GM23338 (cell line): ENCODE measurements around the gene SCN2B. TPM values are rescaled to one million over a fixed set of nuclear protein-coding genes. Genes with fewer than 3 reads are reported as not detected.

Source experiments
- ATAC-seq: fragments of 200-7000 bp; cut with Tn5 transposase; 3 replicates; pipeline ENCODE4 v1.9.1; 2020
- DNase-seq: peaks from one replicate; pipeline ENCODE4 v3.0.0-alpha.2; 2015; ENCODE audit warnings: low spot score
- H2AFZ ChIP-seq: fragments of 200-600 bp; sonication (generic); 2 replicates; pipeline ENCODE4 v1.8.0; 2016; ENCODE audit warnings: antibody characterized with exemption, mild to moderate bottlenecking, moderate library complexity
- H3F3A ChIP-seq: fragments of 200-600 bp; sonication (generic); replicated peaks from 2 replicates; pipeline ENCODE4 v1.8.0; 2017; ENCODE audit warnings: antibody characterized with exemption, mixed run types, low read depth
- H3K27ac ChIP-seq: fragments of 200-600 bp; sonication (generic); 2 replicates; pipeline ENCODE4 v1.6.1; 2016; ENCODE audit warnings: low read depth
- H3K27me3 ChIP-seq: fragments of 200-600 bp; sonication (generic); 2 replicates; pipeline ENCODE4 v1.8.0; 2016; ENCODE audit warnings: mild to moderate bottlenecking, mixed run types, moderate library complexity; ENCODE audit not compliant: insufficient read depth
- H3K36me3 ChIP-seq: fragments of 200-600 bp; sonication (generic); 2 replicates; pipeline ENCODE4 v1.8.0; 2016; ENCODE audit warnings: mild to moderate bottlenecking; ENCODE audit not compliant: insufficient read depth
- H3K4me1 ChIP-seq: fragments of 200-600 bp; sonication (generic); 2 replicates; pipeline ENCODE4 v1.8.0; 2016; ENCODE audit warnings: mild to moderate bottlenecking, moderate library complexity; ENCODE audit not compliant: insufficient read depth
- H3K4me2 ChIP-seq: fragments of 200-600 bp; sonication (generic); 2 replicates; pipeline ENCODE4 v1.7.1; 2017; ENCODE audit warnings: mixed run types
- H3K4me3 ChIP-seq: fragments of 200-600 bp; sonication (generic); 2 replicates; pipeline ENCODE4 v1.6.1; 2016; ENCODE audit warnings: mixed run types
- H3K79me2 ChIP-seq: fragments of 200-600 bp; sonication (generic); replicated peaks from 2 replicates; pipeline ENCODE4 v1.8.0; 2017; ENCODE audit warnings: mild to moderate bottlenecking; ENCODE audit not compliant: insufficient read depth
- H3K9me2 ChIP-seq: fragments of 200-600 bp; sonication (generic); 2 replicates; pipeline ENCODE4 v1.8.0; 2017; ENCODE audit not compliant: insufficient read depth
- H4K20me1 ChIP-seq: fragments of 200-600 bp; sonication (generic); replicated peaks from 2 replicates; pipeline ENCODE4 v1.8.0; 2017; ENCODE audit warnings: mild to moderate bottlenecking; ENCODE audit not compliant: insufficient read depth
- H3K27ac Mint-ChIP-seq: 2 replicates; pipeline ENCODE4 v1.8.0; 2020; ENCODE audit warnings: inconsistent platforms, mild to moderate bottlenecking, moderate library complexity, mixed read lengths
- H3K27me3 Mint-ChIP-seq: 3 replicates; pipeline ENCODE4 v1.8.0; 2022; ENCODE audit warnings: low read depth, mild to moderate bottlenecking, moderate library complexity, mixed read lengths, inconsistent platforms; ENCODE audit not compliant: insufficient read depth, poor library complexity
- H3K36me3 Mint-ChIP-seq: 3 replicates; pipeline ENCODE4 v1.8.0; 2021; ENCODE audit warnings: low read depth, mild to moderate bottlenecking, inconsistent platforms, moderate library complexity, mixed read lengths
- H3K4me1 Mint-ChIP-seq: 3 replicates; pipeline ENCODE4 v1.8.0; 2020; ENCODE audit warnings: mild to moderate bottlenecking, inconsistent platforms, mixed read lengths
- H3K4me3 Mint-ChIP-seq: 3 replicates; pipeline ENCODE4 v1.8.0; 2021; ENCODE audit warnings: moderate library complexity, mild to moderate bottlenecking, inconsistent platforms, mixed read lengths
- H3K9me3 Mint-ChIP-seq: 3 replicates; pipeline ENCODE4 v1.8.0; 2020; ENCODE audit warnings: moderate library complexity, mild to moderate bottlenecking, inconsistent platforms, mixed read lengths
- CREB1 ChIP-seq: fragments of 250-450 bp; sonication (Bioruptor Pico); IDR thresholded peaks from 2 replicates; pipeline ENCODE4 v1.5.0; 2020; ENCODE audit warnings: low read depth, mild to moderate bottlenecking, moderate library complexity
- EZH2 ChIP-seq: fragments of 200-600 bp; sonication (generic); IDR thresholded peaks from one replicate; pipeline ENCODE4 v1.8.0; 2017; ENCODE audit warnings: antibody characterized with exemption, mild to moderate bottlenecking, low read depth; ENCODE audit not compliant: unreplicated experiment
- EZH2phosphoT487 ChIP-seq: fragments of 200-600 bp; sonication (generic); IDR thresholded peaks from one replicate; pipeline ENCODE4 v1.8.1; 2018; ENCODE audit warnings: antibody characterized with exemption; ENCODE audit not compliant: unreplicated experiment
- JUNB ChIP-seq: IDR thresholded peaks from one replicate; pipeline ENCODE4 v1.6.1; 2016; ENCODE audit warnings: antibody characterized with exemption; ENCODE audit not compliant: unreplicated experiment
- NANOG ChIP-seq: IDR thresholded peaks from 2 replicates; pipeline ENCODE4 v1.6.1; 2016; ENCODE audit warnings: antibody characterized with exemption, borderline replicate concordance
- POLR2AphosphoS5 ChIP-seq: IDR thresholded peaks from 2 replicates; pipeline ENCODE4 v1.6.1; 2016; ENCODE audit warnings: antibody characterized with exemption, low read depth
- STAT1 ChIP-seq: IDR thresholded peaks from one replicate; pipeline ENCODE4 v1.6.1; 2016; ENCODE audit warnings: antibody characterized with exemption; ENCODE audit not compliant: unreplicated experiment
- ZNF114 ChIP-seq: fragments of 250-450 bp; sonication (Bioruptor Pico); IDR thresholded peaks from 2 replicates; pipeline ENCODE4 v1.5.0; 2020; ENCODE audit warnings: mild to moderate bottlenecking, moderate library complexity
- polyA plus RNA-seq: library from polyadenylated mRNA; unstranded; fragments of >200 nt; fragmentation: Nextera tagmentation; extraction: Ambion mirVana; gene quantifications from 2 replicates; pipeline ENCODE4 v1.2.1, GENCODE V29; 2016
- total RNA-seq: library from RNA; depleted of rRNA; stranded (reverse); fragments of >200 nt; shearing (Covaris generic); gene quantifications from 2 replicates; pipeline ENCODE4 v1.2.3, GENCODE V29; 2014
- TF ChIP-seq, protein P1 (sequence below), 2 experiments: fragments of 200-600 bp in 1 of 2; sonication (generic) in 1 of 2; conservative IDR thresholded peaks; 2 replicates each; pipeline versions ENCODE4 v1.5.1 to v1.6.1; 2016 to 2017; ENCODE audit warnings: antibody characterized with exemption in 2 of 2, low read depth in 2 of 2, mild to moderate bottlenecking in 2 of 2, moderate library complexity in 1 of 2
- TF ChIP-seq, protein P2 (sequence below): IDR thresholded peaks from one replicate; pipeline ENCODE4 v1.6.1; 2018; ENCODE audit warnings: antibody characterized with exemption; ENCODE audit not compliant: unreplicated experiment
- TF ChIP-seq, protein P3 (sequence below): IDR thresholded peaks from 2 replicates; pipeline ENCODE4 v1.6.1; 2016; ENCODE audit warnings: antibody characterized with exemption
- TF ChIP-seq, protein P4 (sequence below): fragments of 250-450 bp; sonication (Bioruptor Pico); IDR thresholded peaks from 2 replicates; pipeline ENCODE4 v1.5.0; 2020; ENCODE audit warnings: mild to moderate bottlenecking, moderate library complexity

The SCN2B gene
- total and polyA plus RNA-seq, 2 experiments from 2014 or later: 0.03 TPM; not detected in 1

DNA sequence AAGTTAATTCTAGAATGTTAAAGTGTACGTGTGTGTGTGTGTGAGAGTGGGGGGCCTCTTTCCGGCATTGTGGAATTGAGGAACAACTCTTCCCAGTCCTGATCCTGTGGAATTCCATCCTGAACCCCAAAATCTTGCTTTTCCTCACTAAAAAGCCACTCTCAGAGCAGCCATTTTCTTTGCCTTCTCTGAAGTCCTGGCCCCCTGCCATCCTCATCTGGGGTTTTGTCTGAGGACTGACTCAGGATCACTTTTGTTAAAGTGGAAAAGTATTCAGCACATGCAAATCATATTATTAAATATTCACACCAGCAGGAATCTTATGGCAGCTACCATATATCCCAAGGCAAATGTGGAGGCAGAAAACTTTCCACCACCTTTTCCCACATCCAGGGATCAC lies 27.6 kb downstream of the SCN2B start:
- 0 out of 2 replicates have a peak, but pooled peaks cover 3% of the 10 kb centered on the region for H4K20me1 ChIP-seq
- Mint-ChIP-seq H3K27me3 (peaks cover 54% of the 10 kb centered on the region), H3K4me3 (no peak overlapping the region), H3K27ac (no peak overlapping the region), H3K4me1 (peaks cover 43% of the 10 kb centered on the region), H3K9me3 (no peaks in the 10 kb centered on the region), H3K36me3 (no peaks in the 10 kb centered on the region)
- no peaks in the 10 kb centered on the region for H3K36me3 ChIP-seq
- H3K27me3 ChIP-seq: peaks cover 88% of the 10 kb centered on the region
- no peaks in the 10 kb centered on the region for H3F3A ChIP-seq
- no peak overlapping the region for H3K4me3 ChIP-seq
- H3K4me1 ChIP-seq: peaks cover 38% of the 10 kb centered on the region
- no peaks in the 10 kb centered on the region for H3K9me2 ChIP-seq
- DNase-seq: no peak
- H3K27ac ChIP-seq: no peak overlapping the region
- no peak for ATAC-seq
- TF ChIP-seq, protein P1, sequence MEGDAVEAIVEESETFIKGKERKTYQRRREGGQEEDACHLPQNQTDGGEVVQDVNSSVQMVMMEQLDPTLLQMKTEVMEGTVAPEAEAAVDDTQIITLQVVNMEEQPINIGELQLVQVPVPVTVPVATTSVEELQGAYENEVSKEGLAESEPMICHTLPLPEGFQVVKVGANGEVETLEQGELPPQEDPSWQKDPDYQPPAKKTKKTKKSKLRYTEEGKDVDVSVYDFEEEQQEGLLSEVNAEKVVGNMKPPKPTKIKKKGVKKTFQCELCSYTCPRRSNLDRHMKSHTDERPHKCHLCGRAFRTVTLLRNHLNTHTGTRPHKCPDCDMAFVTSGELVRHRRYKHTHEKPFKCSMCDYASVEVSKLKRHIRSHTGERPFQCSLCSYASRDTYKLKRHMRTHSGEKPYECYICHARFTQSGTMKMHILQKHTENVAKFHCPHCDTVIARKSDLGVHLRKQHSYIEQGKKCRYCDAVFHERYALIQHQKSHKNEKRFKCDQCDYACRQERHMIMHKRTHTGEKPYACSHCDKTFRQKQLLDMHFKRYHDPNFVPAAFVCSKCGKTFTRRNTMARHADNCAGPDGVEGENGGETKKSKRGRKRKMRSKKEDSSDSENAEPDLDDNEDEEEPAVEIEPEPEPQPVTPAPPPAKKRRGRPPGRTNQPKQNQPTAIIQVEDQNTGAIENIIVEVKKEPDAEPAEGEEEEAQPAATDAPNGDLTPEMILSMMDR (conservative IDR thresholded peaks at IDR 0.05; ENCODE audit: low read depth in 2 of 2): no peak
- TF ChIP-seq POLR2AphosphoS5 (no peak), ZNF114 (no peak), EZH2 (no peak), NANOG (no peak), STAT1 (no peak), EZH2phosphoT487 (no peak), JUNB (no peak), CREB1 (no peak)
- TF ChIP-seq, protein P2, sequence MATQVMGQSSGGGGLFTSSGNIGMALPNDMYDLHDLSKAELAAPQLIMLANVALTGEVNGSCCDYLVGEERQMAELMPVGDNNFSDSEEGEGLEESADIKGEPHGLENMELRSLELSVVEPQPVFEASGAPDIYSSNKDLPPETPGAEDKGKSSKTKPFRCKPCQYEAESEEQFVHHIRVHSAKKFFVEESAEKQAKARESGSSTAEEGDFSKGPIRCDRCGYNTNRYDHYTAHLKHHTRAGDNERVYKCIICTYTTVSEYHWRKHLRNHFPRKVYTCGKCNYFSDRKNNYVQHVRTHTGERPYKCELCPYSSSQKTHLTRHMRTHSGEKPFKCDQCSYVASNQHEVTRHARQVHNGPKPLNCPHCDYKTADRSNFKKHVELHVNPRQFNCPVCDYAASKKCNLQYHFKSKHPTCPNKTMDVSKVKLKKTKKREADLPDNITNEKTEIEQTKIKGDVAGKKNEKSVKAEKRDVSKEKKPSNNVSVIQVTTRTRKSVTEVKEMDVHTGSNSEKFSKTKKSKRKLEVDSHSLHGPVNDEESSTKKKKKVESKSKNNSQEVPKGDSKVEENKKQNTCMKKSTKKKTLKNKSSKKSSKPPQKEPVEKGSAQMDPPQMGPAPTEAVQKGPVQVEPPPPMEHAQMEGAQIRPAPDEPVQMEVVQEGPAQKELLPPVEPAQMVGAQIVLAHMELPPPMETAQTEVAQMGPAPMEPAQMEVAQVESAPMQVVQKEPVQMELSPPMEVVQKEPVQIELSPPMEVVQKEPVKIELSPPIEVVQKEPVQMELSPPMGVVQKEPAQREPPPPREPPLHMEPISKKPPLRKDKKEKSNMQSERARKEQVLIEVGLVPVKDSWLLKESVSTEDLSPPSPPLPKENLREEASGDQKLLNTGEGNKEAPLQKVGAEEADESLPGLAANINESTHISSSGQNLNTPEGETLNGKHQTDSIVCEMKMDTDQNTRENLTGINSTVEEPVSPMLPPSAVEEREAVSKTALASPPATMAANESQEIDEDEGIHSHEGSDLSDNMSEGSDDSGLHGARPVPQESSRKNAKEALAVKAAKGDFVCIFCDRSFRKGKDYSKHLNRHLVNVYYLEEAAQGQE: no peak
- TF ChIP-seq, protein P3, sequence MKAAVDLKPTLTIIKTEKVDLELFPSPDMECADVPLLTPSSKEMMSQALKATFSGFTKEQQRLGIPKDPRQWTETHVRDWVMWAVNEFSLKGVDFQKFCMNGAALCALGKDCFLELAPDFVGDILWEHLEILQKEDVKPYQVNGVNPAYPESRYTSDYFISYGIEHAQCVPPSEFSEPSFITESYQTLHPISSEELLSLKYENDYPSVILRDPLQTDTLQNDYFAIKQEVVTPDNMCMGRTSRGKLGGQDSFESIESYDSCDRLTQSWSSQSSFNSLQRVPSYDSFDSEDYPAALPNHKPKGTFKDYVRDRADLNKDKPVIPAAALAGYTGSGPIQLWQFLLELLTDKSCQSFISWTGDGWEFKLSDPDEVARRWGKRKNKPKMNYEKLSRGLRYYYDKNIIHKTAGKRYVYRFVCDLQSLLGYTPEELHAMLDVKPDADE: no peak
- TF ChIP-seq, protein P4, sequence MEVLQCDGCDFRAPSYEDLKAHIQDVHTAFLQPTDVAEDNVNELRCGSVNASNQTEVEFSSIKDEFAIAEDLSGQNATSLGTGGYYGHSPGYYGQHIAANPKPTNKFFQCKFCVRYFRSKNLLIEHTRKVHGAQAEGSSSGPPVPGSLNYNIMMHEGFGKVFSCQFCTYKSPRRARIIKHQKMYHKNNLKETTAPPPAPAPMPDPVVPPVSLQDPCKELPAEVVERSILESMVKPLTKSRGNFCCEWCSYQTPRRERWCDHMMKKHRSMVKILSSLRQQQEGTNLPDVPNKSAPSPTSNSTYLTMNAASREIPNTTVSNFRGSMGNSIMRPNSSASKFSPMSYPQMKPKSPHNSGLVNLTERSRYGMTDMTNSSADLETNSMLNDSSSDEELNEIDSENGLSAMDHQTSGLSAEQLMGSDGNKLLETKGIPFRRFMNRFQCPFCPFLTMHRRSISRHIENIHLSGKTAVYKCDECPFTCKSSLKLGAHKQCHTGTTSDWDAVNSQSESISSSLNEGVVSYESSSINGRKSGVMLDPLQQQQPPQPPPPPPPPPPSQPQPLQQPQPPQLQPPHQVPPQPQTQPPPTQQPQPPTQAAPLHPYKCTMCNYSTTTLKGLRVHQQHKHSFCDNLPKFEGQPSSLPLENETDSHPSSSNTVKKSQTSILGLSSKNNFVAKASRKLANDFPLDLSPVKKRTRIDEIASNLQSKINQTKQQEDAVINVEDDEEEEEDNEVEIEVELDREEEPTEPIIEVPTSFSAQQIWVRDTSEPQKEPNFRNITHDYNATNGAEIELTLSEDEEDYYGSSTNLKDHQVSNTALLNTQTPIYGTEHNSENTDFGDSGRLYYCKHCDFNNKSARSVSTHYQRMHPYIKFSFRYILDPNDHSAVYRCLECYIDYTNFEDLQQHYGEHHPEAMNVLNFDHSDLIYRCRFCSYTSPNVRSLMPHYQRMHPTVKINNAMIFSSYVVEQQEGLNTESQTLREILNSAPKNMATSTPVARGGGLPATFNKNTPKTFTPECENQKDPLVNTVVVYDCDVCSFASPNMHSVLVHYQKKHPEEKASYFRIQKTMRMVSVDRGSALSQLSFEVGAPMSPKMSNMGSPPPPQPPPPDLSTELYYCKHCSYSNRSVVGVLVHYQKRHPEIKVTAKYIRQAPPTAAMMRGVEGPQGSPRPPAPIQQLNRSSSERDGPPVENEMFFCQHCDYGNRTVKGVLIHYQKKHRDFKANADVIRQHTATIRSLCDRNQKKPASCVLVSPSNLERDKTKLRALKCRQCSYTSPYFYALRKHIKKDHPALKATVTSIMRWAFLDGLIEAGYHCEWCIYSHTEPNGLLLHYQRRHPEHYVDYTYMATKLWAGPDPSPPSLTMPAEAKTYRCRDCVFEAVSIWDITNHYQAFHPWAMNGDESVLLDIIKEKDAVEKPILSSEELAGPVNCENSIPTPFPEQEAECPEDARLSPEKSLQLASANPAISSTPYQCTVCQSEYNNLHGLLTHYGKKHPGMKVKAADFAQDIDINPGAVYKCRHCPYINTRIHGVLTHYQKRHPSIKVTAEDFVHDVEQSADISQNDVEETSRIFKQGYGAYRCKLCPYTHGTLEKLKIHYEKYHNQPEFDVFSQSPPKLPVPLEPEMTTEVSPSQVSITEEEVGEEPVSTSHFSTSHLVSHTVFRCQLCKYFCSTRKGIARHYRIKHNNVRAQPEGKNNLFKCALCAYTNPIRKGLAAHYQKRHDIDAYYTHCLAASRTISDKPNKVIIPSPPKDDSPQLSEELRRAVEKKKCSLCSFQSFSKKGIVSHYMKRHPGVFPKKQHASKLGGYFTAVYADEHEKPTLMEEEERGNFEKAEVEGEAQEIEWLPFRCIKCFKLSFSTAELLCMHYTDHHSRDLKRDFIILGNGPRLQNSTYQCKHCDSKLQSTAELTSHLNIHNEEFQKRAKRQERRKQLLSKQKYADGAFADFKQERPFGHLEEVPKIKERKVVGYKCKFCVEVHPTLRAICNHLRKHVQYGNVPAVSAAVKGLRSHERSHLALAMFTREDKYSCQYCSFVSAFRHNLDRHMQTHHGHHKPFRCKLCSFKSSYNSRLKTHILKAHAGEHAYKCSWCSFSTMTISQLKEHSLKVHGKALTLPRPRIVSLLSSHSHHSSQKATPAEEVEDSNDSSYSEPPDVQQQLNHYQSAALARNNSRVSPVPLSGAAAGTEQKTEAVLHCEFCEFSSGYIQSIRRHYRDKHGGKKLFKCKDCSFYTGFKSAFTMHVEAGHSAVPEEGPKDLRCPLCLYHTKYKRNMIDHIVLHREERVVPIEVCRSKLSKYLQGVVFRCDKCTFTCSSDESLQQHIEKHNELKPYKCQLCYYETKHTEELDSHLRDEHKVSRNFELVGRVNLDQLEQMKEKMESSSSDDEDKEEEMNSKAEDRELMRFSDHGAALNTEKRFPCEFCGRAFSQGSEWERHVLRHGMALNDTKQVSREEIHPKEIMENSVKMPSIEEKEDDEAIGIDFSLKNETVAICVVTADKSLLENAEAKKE: no peak
- H2AFZ ChIP-seq: no peak overlapping the region
- no peak overlapping the region for H3K4me2 ChIP-seq
- no peaks in the 10 kb centered on the region for H3K79me2 ChIP-seq
